Keratinocyte (primary cell): ENCODE data around the gene PGAP1.

ENCODE experiments used
- CTCF ChIP-seq, 3 experiments: IDR thresholded peaks in 1 of 3; conservative IDR thresholded peaks in 1 of 3; optimal IDR thresholded peaks in 1 of 3; 2 replicates in 2 of 3; 3 replicates in 1 of 3; pipeline versions ENCODE3 to v1.5.1; 2011; ENCODE audit warnings: low read length in 3 of 3, mild to moderate bottlenecking in 3 of 3, moderate library complexity in 2 of 3, control low read depth in 1 of 3, inconsistent platforms in 1 of 3; ENCODE audit not compliant: insufficient read depth in 2 of 3; ENCODE audit errors: extremely low read depth in 1 of 3
- EZH2 ChIP-seq: IDR thresholded peaks from one replicate; pipeline ENCODE4 v1.6.1; 2012; ENCODE audit warnings: inconsistent platforms, mild to moderate bottlenecking, low read length, moderate library complexity

GRCh38 chr2:196830701-196831100, 95.8 kb downstream of the PGAP1 start:
- TF ChIP-seq CTCF (optimal IDR thresholded peaks at IDR 0.05 in 1 of 3, IDR thresholded peaks at IDR 0.05 in 1 of 3, conservative IDR thresholded peaks at IDR 0.05 in 1 of 3; ENCODE audit: extremely low read depth in 1 of 3, insufficient read depth in 2 of 3, low read length in 3 of 3) (no peak), EZH2 (no peak)
